Fibroblast of lung (primary cell): ENCODE results near the gene FBN3.

Source experiments
- EZH2 ChIP-seq: IDR thresholded peaks from 2 replicates; pipeline ENCODE4 v1.5.1; 2012; ENCODE audit warnings: low read length, control low read depth, mild to moderate bottlenecking; ENCODE audit errors: missing control alignments
- TF ChIP-seq, protein P1 (sequence below), 2 donors: IDR thresholded peaks in 1 of 2; conservative IDR thresholded peaks in 1 of 2; 1 replicate in 1 of 2; 2 replicates in 1 of 2; pipeline ENCODE4 v1.5.1; 2011 to 2012; ENCODE audit warnings: low read length in 2 of 2, control low read depth in 1 of 2, inconsistent platforms in 1 of 2, low read depth in 1 of 2, mild to moderate bottlenecking in 1 of 2

DNA sequence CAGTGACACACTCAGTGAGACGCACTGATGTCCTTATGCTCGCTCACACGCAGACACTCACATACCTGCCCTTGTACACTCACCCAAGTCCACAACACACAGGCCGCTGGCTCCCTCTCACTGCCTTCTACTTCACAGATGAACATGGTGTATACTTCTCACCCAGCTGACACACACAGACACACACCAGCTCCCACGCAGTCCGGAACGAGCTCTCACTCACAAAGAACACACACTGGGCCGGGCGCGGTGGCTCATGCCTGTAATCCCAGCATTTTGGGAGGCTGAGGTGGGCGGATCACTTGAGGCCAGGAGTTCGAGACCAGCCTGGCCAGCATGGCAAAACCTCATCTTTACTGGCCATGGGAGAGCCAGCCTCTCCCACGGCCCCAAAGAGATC lies 65.2 kb downstream of the FBN3 start:
- TF ChIP-seq, protein P1, sequence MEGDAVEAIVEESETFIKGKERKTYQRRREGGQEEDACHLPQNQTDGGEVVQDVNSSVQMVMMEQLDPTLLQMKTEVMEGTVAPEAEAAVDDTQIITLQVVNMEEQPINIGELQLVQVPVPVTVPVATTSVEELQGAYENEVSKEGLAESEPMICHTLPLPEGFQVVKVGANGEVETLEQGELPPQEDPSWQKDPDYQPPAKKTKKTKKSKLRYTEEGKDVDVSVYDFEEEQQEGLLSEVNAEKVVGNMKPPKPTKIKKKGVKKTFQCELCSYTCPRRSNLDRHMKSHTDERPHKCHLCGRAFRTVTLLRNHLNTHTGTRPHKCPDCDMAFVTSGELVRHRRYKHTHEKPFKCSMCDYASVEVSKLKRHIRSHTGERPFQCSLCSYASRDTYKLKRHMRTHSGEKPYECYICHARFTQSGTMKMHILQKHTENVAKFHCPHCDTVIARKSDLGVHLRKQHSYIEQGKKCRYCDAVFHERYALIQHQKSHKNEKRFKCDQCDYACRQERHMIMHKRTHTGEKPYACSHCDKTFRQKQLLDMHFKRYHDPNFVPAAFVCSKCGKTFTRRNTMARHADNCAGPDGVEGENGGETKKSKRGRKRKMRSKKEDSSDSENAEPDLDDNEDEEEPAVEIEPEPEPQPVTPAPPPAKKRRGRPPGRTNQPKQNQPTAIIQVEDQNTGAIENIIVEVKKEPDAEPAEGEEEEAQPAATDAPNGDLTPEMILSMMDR (conservative IDR thresholded peaks at IDR 0.05 in 1 of 2, IDR thresholded peaks at IDR 0.05 in 1 of 2; ENCODE audit: low read depth in 1 of 2, low read length in 2 of 2): no peak
- TF ChIP-seq EZH2: no peak
